Activated T-helper 2 cell treated with anti-CD3 and anti-CD28 coated beads, Interferon-gamma antibody, Interleukin-2, Interleukin-4, amounts not matched to agents 10 μg/mL and 5 μg/mL and 100 μg/mL, durations not matched to agents 14 hours and 24 hours and 36 hours (primary cell): ENCODE data around the gene CDC123. TPM values are rescaled to one million over a fixed set of nuclear protein-coding genes. Genes with fewer than 3 reads are reported as not detected.
A peak's percentile ranks its signal among the peaks of the same experiment; 100 is the strongest.

ENCODE experiments used
- DNase-seq: peaks from one replicate; pipeline ENCODE4 v3.0.0; 2021; ENCODE audit warnings: low spot score
- H3K27ac Mint-ChIP-seq: one replicate; pipeline ENCODE4 v1.8.0; 2021; ENCODE audit warnings: mixed read lengths
- H3K27me3 Mint-ChIP-seq: one replicate; pipeline ENCODE4 v1.8.0; 2021; ENCODE audit warnings: low read depth, mixed read lengths
- H3K36me3 Mint-ChIP-seq: one replicate; pipeline ENCODE4 v1.8.0; 2021; ENCODE audit warnings: low read depth, mixed read lengths
- H3K4me1 Mint-ChIP-seq: one replicate; pipeline ENCODE4 v1.8.0; 2021; ENCODE audit warnings: low read depth, mixed read lengths
- H3K4me3 Mint-ChIP-seq: one replicate; pipeline ENCODE4 v1.8.0; 2021; ENCODE audit warnings: low read depth, mild to moderate bottlenecking, moderate library complexity, mixed read lengths
- H3K9me3 Mint-ChIP-seq: one replicate; pipeline ENCODE4 v1.8.0; 2021; ENCODE audit warnings: mixed read lengths
- intact Hi-C: fragments of 100-400 bp; cut with micrococcal nuclease; formaldehyde crosslinking; loops from one replicate; pipeline ENCODE4 v1.15.1; 2023
- total RNA-seq: library from RNA; stranded (reverse); gene quantifications from 2 replicates; pipeline ENCODE4 v1.2.3, GENCODE V29; 2022

Gene CDC123
- total RNA-seq, 1 donor from 2014 or later: 153 TPM

- Mint-ChIP-seq H3K9me3 (no peaks in the 10 kb centered on the region), H3K4me1 (peaks cover 41% of the 10 kb centered on the region), H3K27me3 (no peaks in the 10 kb centered on the region), H3K36me3 (peaks cover 63% of the 10 kb centered on the region), H3K4me3 (peak overlapping the region; percentile 94), H3K27ac (peak overlapping the region; percentile 98)
- DNase-seq: no peak
- intact Hi-C loops: loop anchor here (2.0 to 10.0 kb wide), 4 partner anchors 16 to 898 kb away; no protein-coding TSS in a partner anchor
Observed at GRCh38 chr10:12196531-12197211, 683 bp downstream of the CDC123 start.

GRCh38 chr10:12198156-12198555, 2.2 kb downstream of the CDC123 start:
- Mint-ChIP-seq H3K27ac (peak overlapping the region; percentile 40), H3K4me1 (peaks cover 36% of the 10 kb centered on the region)

DNA sequence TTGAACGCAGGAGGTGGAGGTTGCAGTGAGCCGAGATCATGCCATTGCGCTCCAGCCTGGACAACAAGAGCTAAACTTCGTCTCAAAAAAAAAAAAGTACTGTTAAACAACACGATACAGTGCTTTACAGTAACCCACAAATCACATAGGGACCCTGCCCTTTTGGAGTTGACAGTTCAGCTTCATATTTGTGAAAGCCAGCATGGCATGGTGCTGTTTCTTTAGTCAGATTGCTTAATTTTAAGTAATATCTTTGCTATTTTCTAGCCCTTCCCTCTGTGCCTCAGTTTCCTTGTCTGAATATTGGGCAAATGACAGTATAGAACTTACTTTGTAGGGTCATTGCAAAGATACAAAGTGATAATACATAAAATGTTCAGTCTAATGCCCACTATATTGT, 4.9 kb downstream of the CDC123 start:
- no peak for DNase-seq
- Mint-ChIP-seq H3K9me3 (no peaks in the 10 kb centered on the region), H3K4me1 (peaks cover 31% of the 10 kb centered on the region), H3K36me3 (peaks cover 63% of the 10 kb centered on the region), H3K4me3 (no peak overlapping the region), H3K27ac (peak overlapping the region; percentile 65), H3K27me3 (no peaks in the 10 kb centered on the region)
- intact Hi-C loops: no loop called here

More at GRCh38 chr10:12198156-12198555, 2.2 kb downstream of the CDC123 start:
- H3K27me3 Mint-ChIP-seq: no peaks in the 10 kb centered on the region
- H3K4me3 Mint-ChIP-seq: peak overlapping the region; percentile 66
- peaks cover 61% of the 10 kb centered on the region for H3K36me3 Mint-ChIP-seq
- H3K9me3 Mint-ChIP-seq: no peaks in the 10 kb centered on the region
- no peak for DNase-seq
- intact Hi-C loops: loop anchor here (5.0 to 10.0 kb wide), 3 partner anchors 44 to 897 kb away; no protein-coding TSS in a partner anchor

GRCh38 chr10:12201543-12201942, 5.6 kb downstream of the CDC123 start:
- H3K27ac Mint-ChIP-seq: peak overlapping the region; percentile 65
- peaks cover 31% of the 10 kb centered on the region for H3K4me1 Mint-ChIP-seq
- intact Hi-C loops: no loop called here
- H3K36me3 Mint-ChIP-seq: peaks cover 60% of the 10 kb centered on the region
- H3K4me3 Mint-ChIP-seq: no peak overlapping the region
- H3K27me3 Mint-ChIP-seq: no peaks in the 10 kb centered on the region
- DNase-seq: no peak
- no peaks in the 10 kb centered on the region for H3K9me3 Mint-ChIP-seq

GRCh38 chr10:12202226-12202625, 6.2 kb downstream of the CDC123 start:
- peak overlapping the region; percentile 42 for H3K27ac Mint-ChIP-seq
- peaks cover 62% of the 10 kb centered on the region for H3K36me3 Mint-ChIP-seq
- peaks cover 32% of the 10 kb centered on the region for H3K4me1 Mint-ChIP-seq

DNA sequence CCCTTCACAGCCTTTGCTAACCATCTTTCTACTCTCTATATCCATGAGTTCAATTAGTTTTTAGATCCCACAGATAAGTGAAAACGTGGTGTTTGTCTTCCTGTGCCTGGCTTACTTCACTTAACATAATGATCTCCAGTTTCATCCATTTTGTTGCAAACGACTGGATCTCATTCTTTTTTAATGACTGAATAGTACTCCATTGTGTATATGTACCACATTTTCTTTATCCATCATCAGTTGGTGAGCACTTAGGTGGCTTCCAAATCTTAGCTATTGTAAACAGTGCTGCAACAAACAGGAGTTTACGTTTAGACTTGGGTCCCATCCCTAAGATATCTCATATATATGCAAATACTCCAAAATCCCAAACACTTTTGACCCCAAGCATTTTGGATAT, 9.1 kb downstream of the CDC123 start:
- peaks cover 71% of the 10 kb centered on the region for H3K36me3 Mint-ChIP-seq

More at GRCh38 chr10:12202226-12202625, 6.2 kb downstream of the CDC123 start:
- H3K4me3 Mint-ChIP-seq: no peak overlapping the region
- no peaks in the 10 kb centered on the region for H3K9me3 Mint-ChIP-seq
- DNase-seq: no peak
- intact Hi-C loops: no loop called here
- H3K27me3 Mint-ChIP-seq: no peaks in the 10 kb centered on the region

GRCh38 chr10:12207114-12207513, 11.1 kb downstream of the CDC123 start:
- Mint-ChIP-seq H3K27me3 (no peaks in the 10 kb centered on the region), H3K4me1 (peaks cover 14% of the 10 kb centered on the region), H3K9me3 (no peaks in the 10 kb centered on the region), H3K36me3 (peaks cover 73% of the 10 kb centered on the region), H3K4me3 (no peak overlapping the region), H3K27ac (peak overlapping the region; percentile 8)
- intact Hi-C loops: no loop called here
- no peak for DNase-seq

More for the DNA sequence above, 9.1 kb downstream of the CDC123 start:
- H3K9me3 Mint-ChIP-seq: no peaks in the 10 kb centered on the region
- intact Hi-C loops: no loop called here
- no peaks in the 10 kb centered on the region for H3K27me3 Mint-ChIP-seq
- no peak overlapping the region for H3K27ac Mint-ChIP-seq
- H3K4me3 Mint-ChIP-seq: no peak overlapping the region
- peaks cover 24% of the 10 kb centered on the region for H3K4me1 Mint-ChIP-seq
- DNase-seq: no peak

DNA sequence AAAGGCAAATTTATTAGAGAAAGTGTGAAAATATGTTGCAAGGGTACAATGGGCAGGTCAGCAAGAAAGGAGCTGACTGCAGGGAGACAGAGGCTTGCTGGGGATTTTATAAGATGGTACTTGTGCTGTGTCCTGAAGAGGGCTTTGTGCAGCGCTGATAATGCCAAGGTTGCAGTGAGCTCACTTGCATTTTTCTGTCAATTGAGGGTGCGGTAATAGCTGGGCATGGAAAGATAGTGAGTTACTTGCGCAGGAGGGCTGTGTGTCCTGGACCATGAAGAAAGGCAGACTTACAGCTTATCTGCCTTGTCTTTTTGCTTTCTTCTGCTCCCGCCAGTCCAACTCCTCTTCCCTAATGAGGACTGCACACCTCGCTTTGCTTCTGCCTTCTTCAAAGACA, 12.5 kb downstream of the CDC123 start:
- no peak for DNase-seq
- no peak overlapping the region for H3K4me3 Mint-ChIP-seq
- no peaks in the 10 kb centered on the region for H3K27me3 Mint-ChIP-seq
- H3K36me3 Mint-ChIP-seq: peaks cover 75% of the 10 kb centered on the region
- no peaks in the 10 kb centered on the region for H3K9me3 Mint-ChIP-seq
- peaks cover 13% of the 10 kb centered on the region for H3K4me1 Mint-ChIP-seq
- intact Hi-C loops: no loop called here
- no peak overlapping the region for H3K27ac Mint-ChIP-seq

DNA sequence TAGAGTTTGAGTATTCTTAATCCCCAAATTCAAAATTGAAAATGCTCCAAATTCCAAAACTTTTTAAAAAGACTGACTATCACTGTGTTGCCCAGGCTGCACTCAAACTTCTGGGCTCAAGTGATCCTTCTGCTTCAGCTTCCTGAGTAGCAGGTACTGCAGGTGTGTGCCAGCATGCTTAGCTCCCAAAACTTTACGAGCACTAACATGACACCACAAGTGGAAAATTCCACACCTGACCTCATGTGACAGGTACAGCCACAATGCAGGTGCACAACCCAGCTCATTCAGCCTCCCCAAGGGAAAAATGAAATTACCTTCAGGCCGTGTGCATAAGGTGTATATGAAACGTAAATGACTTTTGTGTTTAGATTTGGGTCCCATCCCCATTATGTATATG, 16.5 kb downstream of the CDC123 start:
- Mint-ChIP-seq H3K27ac (no peak overlapping the region), H3K9me3 (no peaks in the 10 kb centered on the region), H3K4me1 (peaks cover 14% of the 10 kb centered on the region), H3K36me3 (peaks cover 73% of the 10 kb centered on the region), H3K27me3 (no peaks in the 10 kb centered on the region), H3K4me3 (no peak overlapping the region)
- intact Hi-C loops: no loop called here
- DNase-seq: no peak

DNA sequence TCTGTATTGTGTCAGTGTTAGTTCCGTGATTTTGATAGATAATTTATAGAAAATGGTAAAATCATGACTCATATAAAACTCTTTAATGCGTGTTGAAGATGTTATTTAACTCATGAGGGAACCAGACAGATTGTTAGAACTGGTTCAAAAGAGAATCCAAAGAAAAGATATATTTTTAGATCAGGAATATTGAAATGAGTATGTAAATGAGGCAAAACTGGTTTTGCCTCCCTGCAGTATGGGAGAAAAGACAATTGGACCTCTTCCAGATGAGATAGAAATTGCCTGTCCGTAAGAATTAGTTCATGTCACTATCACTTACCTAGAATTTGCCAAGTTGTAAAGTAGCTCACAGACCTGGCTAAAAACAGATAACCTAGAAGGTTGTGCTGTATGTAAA, 17.6 kb downstream of the CDC123 start:
- no peak for DNase-seq
- peaks cover 13% of the 10 kb centered on the region for H3K4me1 Mint-ChIP-seq
- H3K4me3 Mint-ChIP-seq: no peak overlapping the region
- peaks cover 65% of the 10 kb centered on the region for H3K36me3 Mint-ChIP-seq
- no peaks in the 10 kb centered on the region for H3K9me3 Mint-ChIP-seq
- no peak overlapping the region for H3K27ac Mint-ChIP-seq
- no peaks in the 10 kb centered on the region for H3K27me3 Mint-ChIP-seq
- intact Hi-C loops: no loop called here

GRCh38 chr10:12214093-12214492, 18.1 kb downstream of the CDC123 start:
- peaks cover 65% of the 10 kb centered on the region for H3K36me3 Mint-ChIP-seq
- H3K27me3 Mint-ChIP-seq: no peaks in the 10 kb centered on the region

GRCh38 chr10:12214763-12215218, 18.8 kb downstream of the CDC123 start:
- intact Hi-C loops: no loop called here
- Mint-ChIP-seq H3K4me3 (peak overlapping the region; percentile 23), H3K27ac (peak overlapping the region; percentile 77), H3K9me3 (no peaks in the 10 kb centered on the region), H3K4me1 (peaks cover 11% of the 10 kb centered on the region), H3K36me3 (peaks cover 66% of the 10 kb centered on the region), H3K27me3 (no peaks in the 10 kb centered on the region)
- DNase-seq: no peak

More at GRCh38 chr10:12214093-12214492, 18.1 kb downstream of the CDC123 start:
- H3K4me1 Mint-ChIP-seq: peaks cover 11% of the 10 kb centered on the region
- intact Hi-C loops: no loop called here
- H3K27ac Mint-ChIP-seq: peak overlapping the region; percentile 50
- H3K9me3 Mint-ChIP-seq: no peaks in the 10 kb centered on the region
- no peak overlapping the region for H3K4me3 Mint-ChIP-seq
- DNase-seq: no peak

GRCh38 chr10:12218991-12219390, 23.0 kb downstream of the CDC123 start:
- Mint-ChIP-seq H3K27me3 (no peaks in the 10 kb centered on the region), H3K27ac (no peak overlapping the region), H3K36me3 (peaks cover 60% of the 10 kb centered on the region), H3K4me3 (no peak overlapping the region), H3K4me1 (peaks cover 11% of the 10 kb centered on the region), H3K9me3 (no peaks in the 10 kb centered on the region)
- intact Hi-C loops: no loop called here
- no peak for DNase-seq
